ENCODE data around the gene GALE. TPM values are rescaled to one million over a fixed set of nuclear protein-coding genes. Genes with fewer than 3 reads are reported as not detected.

The GALE gene
- total RNA-seq, 2 experiments from 2014 or later = 16.8 to 17.9 TPM

DNA sequence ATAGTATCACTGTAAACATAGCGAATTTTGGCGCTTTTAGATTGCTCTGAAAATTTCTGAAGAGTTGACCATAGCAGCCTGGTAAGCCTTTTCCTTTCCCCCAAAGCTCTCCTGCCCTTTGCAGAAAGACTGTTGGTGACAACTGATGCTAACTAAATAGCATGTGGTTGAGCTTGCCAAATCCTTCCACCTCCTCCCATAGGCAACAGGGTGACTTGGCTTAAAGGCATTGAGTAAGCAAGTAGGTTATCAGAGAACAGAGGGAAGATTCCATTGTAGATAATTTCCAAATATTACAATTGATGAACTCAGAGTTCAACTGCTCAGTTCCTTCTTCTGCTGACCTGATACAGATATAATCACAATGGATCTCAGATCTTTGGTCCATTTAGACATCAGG, 44.6 kb upstream of the GALE start:
- H2AFZ ChIP-seq (ENCODE audit: low read length) = no peak overlapping the region
- H3K9me3 ChIP-seq (ENCODE audit: low read length) = peaks cover 13% of the 10 kb centered on the region
- H3K79me2 ChIP-seq (ENCODE audit: insufficient read depth, low read depth, low read length) = no peaks in the 10 kb centered on the region
- H3K27ac ChIP-seq (ENCODE audit: low read depth, low read length, poor library complexity, severe bottlenecking) = no peak overlapping the region
- TF ChIP-seq, protein P1, sequence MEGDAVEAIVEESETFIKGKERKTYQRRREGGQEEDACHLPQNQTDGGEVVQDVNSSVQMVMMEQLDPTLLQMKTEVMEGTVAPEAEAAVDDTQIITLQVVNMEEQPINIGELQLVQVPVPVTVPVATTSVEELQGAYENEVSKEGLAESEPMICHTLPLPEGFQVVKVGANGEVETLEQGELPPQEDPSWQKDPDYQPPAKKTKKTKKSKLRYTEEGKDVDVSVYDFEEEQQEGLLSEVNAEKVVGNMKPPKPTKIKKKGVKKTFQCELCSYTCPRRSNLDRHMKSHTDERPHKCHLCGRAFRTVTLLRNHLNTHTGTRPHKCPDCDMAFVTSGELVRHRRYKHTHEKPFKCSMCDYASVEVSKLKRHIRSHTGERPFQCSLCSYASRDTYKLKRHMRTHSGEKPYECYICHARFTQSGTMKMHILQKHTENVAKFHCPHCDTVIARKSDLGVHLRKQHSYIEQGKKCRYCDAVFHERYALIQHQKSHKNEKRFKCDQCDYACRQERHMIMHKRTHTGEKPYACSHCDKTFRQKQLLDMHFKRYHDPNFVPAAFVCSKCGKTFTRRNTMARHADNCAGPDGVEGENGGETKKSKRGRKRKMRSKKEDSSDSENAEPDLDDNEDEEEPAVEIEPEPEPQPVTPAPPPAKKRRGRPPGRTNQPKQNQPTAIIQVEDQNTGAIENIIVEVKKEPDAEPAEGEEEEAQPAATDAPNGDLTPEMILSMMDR (conservative IDR thresholded peaks at IDR 0.05; ENCODE audit: low read length) = no peak
- TF ChIP-seq EZH2phosphoT487 (IDR thresholded peaks at IDR 0.05; ENCODE audit: borderline replicate concordance, low read depth, low read length) = no peak
- DNase-seq (ENCODE audit: low spot score) = no peak
- H3K4me1 ChIP-seq (ENCODE audit: insufficient read depth, low read length, poor library complexity, severe bottlenecking) = no peaks in the 10 kb centered on the region
- no peaks in the 10 kb centered on the region for H3K9me2 ChIP-seq (ENCODE audit: insufficient read depth, low read length)
- H3K4me3 ChIP-seq (ENCODE audit: low read depth, low read length, poor library complexity, severe bottlenecking) = no peak overlapping the region
- POLR2A ChIA-PET = no interaction called here
- no peaks in the 10 kb centered on the region for H4K20me1 ChIP-seq (ENCODE audit: insufficient read depth, low read length)
- no peak overlapping the region for H3K4me2 ChIP-seq (ENCODE audit: low read length)
- CTCF ChIA-PET (ENCODE audit: unreplicated experiment) = no interaction called here
- intact Hi-C loops (cut with micrococcal nuclease; ENCODE audit: unreplicated experiment) = no loop called here
- H3K36me3 ChIP-seq (ENCODE audit: insufficient read depth, low read length) = peaks cover 54% of the 10 kb centered on the region
- BruUV-seq (replicated peaks) = TSS peak; percentile 78

- Histone ChIP-seq H3K4me1 (ENCODE audit: insufficient read depth, low read length, poor library complexity, severe bottlenecking) (peaks cover 4% of the 10 kb centered on the region), H3K9me3 (ENCODE audit: low read length) (peaks cover 13% of the 10 kb centered on the region), H3K27ac (ENCODE audit: low read depth, low read length, poor library complexity, severe bottlenecking) (no peak overlapping the region), H3K36me3 (ENCODE audit: insufficient read depth, low read length) (peaks cover 47% of the 10 kb centered on the region), H3K4me2 (ENCODE audit: low read length) (no peak overlapping the region), H3K9me2 (ENCODE audit: insufficient read depth, low read length) (no peaks in the 10 kb centered on the region), H4K20me1 (ENCODE audit: insufficient read depth, low read length) (no peaks in the 10 kb centered on the region), H3K79me2 (ENCODE audit: insufficient read depth, low read depth, low read length) (no peaks in the 10 kb centered on the region), H3K4me3 (ENCODE audit: low read depth, low read length, poor library complexity, severe bottlenecking) (no peak overlapping the region), H2AFZ (ENCODE audit: low read length) (no peak overlapping the region)
- DNase-seq (ENCODE audit: low spot score) = no peak
- ChIA-PET POLR2A (interaction anchor here (0.6 kb wide), 1 partner anchor 735 kb away, joined by 3 read pairs; no protein-coding TSS in a partner anchor), CTCF (ENCODE audit: unreplicated experiment) (no interaction called here)
- TF ChIP-seq EZH2phosphoT487 (IDR thresholded peaks at IDR 0.05; ENCODE audit: borderline replicate concordance, low read depth, low read length) = no peak
- TF ChIP-seq, protein P1 (conservative IDR thresholded peaks at IDR 0.05; ENCODE audit: low read length) = no peak
- no TSS peak for BruUV-seq (replicated peaks)
- intact Hi-C loops (cut with micrococcal nuclease; ENCODE audit: unreplicated experiment) = no loop called here
Observed at GRCh38 chr1:23843644-23844043, 43.1 kb upstream of the GALE start.

DNA sequence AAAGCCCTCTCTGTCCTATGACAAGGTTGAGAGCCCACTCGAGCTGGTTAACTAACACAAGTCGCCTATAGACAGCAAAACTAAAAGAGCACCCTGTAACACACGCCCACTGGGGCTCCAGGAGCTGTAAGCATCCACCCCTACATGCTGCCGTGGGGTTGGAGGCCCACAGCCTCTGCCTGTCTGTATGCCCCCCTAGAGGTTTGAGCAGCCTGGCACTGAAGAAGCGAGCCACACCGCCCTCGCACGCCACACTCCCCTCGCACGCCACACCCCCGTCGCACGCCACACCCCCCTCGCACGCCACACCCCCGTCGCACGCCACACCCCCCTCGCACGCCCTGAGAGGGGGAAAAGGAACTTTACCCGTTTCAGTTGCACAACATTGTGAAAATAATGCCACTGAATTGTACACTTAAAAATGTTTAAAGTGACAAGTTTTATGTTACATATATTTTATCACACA, 37.9 kb upstream of the GALE start:
- no TSS peak for BruUV-seq (replicated peaks)
- Histone ChIP-seq H3K36me3 (ENCODE audit: insufficient read depth, low read length) (no peaks in the 10 kb centered on the region), H4K20me1 (ENCODE audit: insufficient read depth, low read length) (no peaks in the 10 kb centered on the region), H3K9me2 (ENCODE audit: insufficient read depth, low read length) (no peaks in the 10 kb centered on the region), H2AFZ (ENCODE audit: low read length) (peak overlapping the region; percentile 76), H3K4me2 (ENCODE audit: low read length) (peak overlapping the region; percentile 67), H3K9me3 (ENCODE audit: low read length) (no peaks in the 10 kb centered on the region), H3K4me3 (ENCODE audit: low read depth, low read length, poor library complexity, severe bottlenecking) (peak overlapping the region; percentile 60), H3K4me1 (ENCODE audit: insufficient read depth, low read length, poor library complexity, severe bottlenecking) (peaks cover 20% of the 10 kb centered on the region), H3K79me2 (ENCODE audit: insufficient read depth, low read depth, low read length) (no peaks in the 10 kb centered on the region), H3K27ac (ENCODE audit: low read depth, low read length, poor library complexity, severe bottlenecking) (no peak overlapping the region)
- ChIA-PET CTCF (ENCODE audit: unreplicated experiment) (no interaction called here), POLR2A (interaction anchor here (0.6 to 1.9 kb wide), 9 partner anchors 10 to 171 kb away, joined by 3 to 11 read pairs (median 4); partner anchors contain the start of gene PITHD1)
- intact Hi-C loops (cut with micrococcal nuclease; ENCODE audit: unreplicated experiment) = no loop called here
- DNase-seq (ENCODE audit: low spot score) = peak; percentile 78
- no peak for TF ChIP-seq EZH2phosphoT487 (IDR thresholded peaks at IDR 0.05; ENCODE audit: borderline replicate concordance, low read depth, low read length)
- TF ChIP-seq, protein P1 (conservative IDR thresholded peaks at IDR 0.05; ENCODE audit: low read length) = no peak

All from OCI-LY7 (cell line).